PFSK-1 (cell line): Measurements from ENCODE around the gene GALNT10.

ENCODE experiments used
- FOXP2 ChIP-seq: optimal IDR thresholded peaks from 2 replicates; pipeline ENCODE3; 2011; ENCODE audit warnings: borderline replicate concordance, control low read depth, inconsistent platforms; ENCODE audit not compliant: insufficient read depth; ENCODE audit errors: extremely low read length, extremely low read depth
- POLR2AphosphoS5 ChIP-seq: IDR thresholded peaks from 2 replicates; pipeline ENCODE4 v1.6.1; 2012; ENCODE audit warnings: low read depth, mild to moderate bottlenecking, control low read depth, low read length, moderate library complexity
- REST ChIP-seq, 2 experiments: IDR thresholded peaks; 2 replicates each; pipeline versions ENCODE4 v1.6.1 to v1.8.0; 2011 to 2012; ENCODE audit warnings: low read depth in 2 of 2, low read length in 2 of 2, control low read depth in 1 of 2, inconsistent platforms in 1 of 2, mild to moderate bottlenecking in 1 of 2, moderate library complexity in 1 of 2; ENCODE audit not compliant: insufficient read depth in 1 of 2
- SIN3A ChIP-seq: IDR thresholded peaks from 2 replicates; pipeline ENCODE4 v1.6.1; 2012; ENCODE audit warnings: mild to moderate bottlenecking, low read length, moderate library complexity, borderline replicate concordance; ENCODE audit not compliant: insufficient read depth
- TAF1 ChIP-seq: IDR thresholded peaks from 2 replicates; pipeline ENCODE4 v1.6.1; 2012; ENCODE audit warnings: low read length, control low read depth, borderline replicate concordance; ENCODE audit not compliant: insufficient read depth

- no peak for TF ChIP-seq POLR2AphosphoS5
- no peak for TF ChIP-seq REST (IDR thresholded peaks at IDR 0.05; ENCODE audit: insufficient read depth in 1 of 2, low read depth in 2 of 2, low read length in 2 of 2)
- TF ChIP-seq TAF1: no peak
- TF ChIP-seq SIN3A: no peak
- no peak for TF ChIP-seq FOXP2
These were observed 87.7 kb downstream of the GALNT10 start for GRCh38 chr5:154278186-154278585.
